K562 (cell line): Measurements from ENCODE around the gene PDHX. TPM values are rescaled to one million over a fixed set of nuclear protein-coding genes. Genes with fewer than 3 reads are reported as not detected.

ENCODE experiments used
- ARID1B ChIP-seq: fragments of 450-650 bp; IDR thresholded peaks from 2 replicates; pipeline ENCODE4 v1.6.1; 2016; ENCODE audit warnings: antibody characterized with exemption, mild to moderate bottlenecking, inconsistent platforms
- BMI1 ChIP-seq: fragments of 150-350 bp; IDR thresholded peaks from 2 replicates; pipeline ENCODE4 v1.6.1; 2014; ENCODE audit warnings: low read length
- CBFA2T2 ChIP-seq: fragments of 450-650 bp; conservative IDR thresholded peaks from 2 replicates; pipeline ENCODE4 v1.6.1; 2017; ENCODE audit warnings: mild to moderate bottlenecking
- E2F6 ChIP-seq, 2 experiments: IDR thresholded peaks; 2 replicates each; pipeline ENCODE4 v1.6.1; 2011; ENCODE audit warnings: borderline replicate concordance in 1 of 2, control low read depth in 1 of 2, low read depth in 1 of 2, low read length in 1 of 2, mild to moderate bottlenecking in 1 of 2, mixed read lengths in 1 of 2, moderate library complexity in 1 of 2; ENCODE audit not compliant: insufficient read depth in 1 of 2, insufficient read length in 1 of 2, poor library complexity in 1 of 2, severe bottlenecking in 1 of 2; ENCODE audit errors: extremely low read depth in 1 of 2
- EP300 ChIP-seq: IDR thresholded peaks from 2 replicates; pipeline ENCODE4 v1.6.1; 2012; ENCODE audit warnings: low read length, improper control_type of control experiment
- HES1 ChIP-seq: fragments of 450-650 bp; IDR thresholded peaks from 2 replicates; pipeline ENCODE4 v1.6.1; 2016; ENCODE audit warnings: low read depth, mild to moderate bottlenecking, moderate library complexity
- HMGN3 ChIP-seq: IDR thresholded peaks from 2 replicates; pipeline ENCODE4 v1.6.1; 2011; ENCODE audit warnings: borderline replicate concordance, low read depth, mild to moderate bottlenecking, mixed read lengths, low read length; ENCODE audit not compliant: insufficient read length; ENCODE audit errors: extremely low read depth
- KHSRP ChIP-seq: fragments of 450-650 bp; IDR thresholded peaks from 2 replicates; pipeline ENCODE4 v1.6.1; 2017
- KLF6 ChIP-seq: fragments of 250-450 bp; sonication (Bioruptor Pico); IDR thresholded peaks from 2 replicates; pipeline ENCODE4 v1.4.0; 2020; ENCODE audit warnings: mild to moderate bottlenecking, moderate library complexity, borderline replicate concordance
- NCOA6 ChIP-seq: fragments of 450-650 bp; IDR thresholded peaks from 2 replicates; pipeline ENCODE4 v1.6.1; 2017; ENCODE audit warnings: mild to moderate bottlenecking
- PBX2 ChIP-seq, 2 experiments: IDR thresholded peaks in 1 of 2; conservative IDR thresholded peaks in 1 of 2; 2 replicates each; pipeline ENCODE4 v1.6.1; 2016; ENCODE audit warnings: low read depth in 2 of 2, mild to moderate bottlenecking in 1 of 2, missing compliant biosample characterization in 1 of 2, missing genetic modification characterization in 1 of 2, moderate library complexity in 1 of 2
- PKNOX1 ChIP-seq: fragments of 450-650 bp; IDR thresholded peaks from 2 replicates; pipeline ENCODE4 v1.6.1; 2016
- POU5F1 ChIP-seq: fragments of 150-350 bp; IDR thresholded peaks from 2 replicates; pipeline ENCODE4 v1.6.1; 2014; ENCODE audit warnings: borderline replicate concordance, low read length, low read depth, mild to moderate bottlenecking; ENCODE audit not compliant: partially characterized antibody
- PREB ChIP-seq: sonication (generic); formaldehyde crosslinking; IDR thresholded peaks from 2 replicates; pipeline ENCODE4 v1.8.1; 2023; ENCODE audit warnings: mild to moderate bottlenecking, missing genetic modification reagents
- RBM34 ChIP-seq: fragments of 200-400 bp; formaldehyde crosslinking; IDR thresholded peaks from 2 replicates; pipeline ENCODE4 v1.6.1; 2018; ENCODE audit warnings: low read length, borderline replicate concordance; ENCODE audit not compliant: insufficient read depth
- U2AF2 ChIP-seq: fragments of 200-400 bp; formaldehyde crosslinking; optimal IDR thresholded peaks from 2 replicates; pipeline ENCODE3; 2017; ENCODE audit warnings: low read depth, mild to moderate bottlenecking, low read length
- VEZF1 ChIP-seq: fragments of 200-800 bp; sonication (Bioruptor generic); IDR thresholded peaks from 2 replicates; pipeline ENCODE4 v1.6.1; 2017; ENCODE audit warnings: missing genetic modification characterization, missing compliant biosample characterization
- ZNF134 ChIP-seq: fragments of 250-450 bp; sonication (Bioruptor Pico); conservative IDR thresholded peaks from 2 replicates; pipeline ENCODE4 v1.4.0; 2020
- ZNF830 ChIP-seq: fragments of 250-450 bp; sonication (Bioruptor Pico); IDR thresholded peaks from 2 replicates; pipeline ENCODE4 v1.5.0; 2021; ENCODE audit warnings: mild to moderate bottlenecking
- polyA plus RNA-seq, 8 experiments: library from polyadenylated mRNA; depleted of rRNA in 4 of 8; stranded (reverse) in 5 of 8; unstranded in 3 of 8; fragments of >200 nt; fragmentation: Nextera tagmentation in 2 of 8; fragmentation: Illumina TruSeq in 1 of 8; extraction: Ambion mirVana in 2 of 8; extraction: Trizol in 1 of 8; gene quantifications; 2 replicates each; pipeline versions ENCODE4 v1.2.1 to v1.2.3, GENCODE V29; 2011 to 2014; ENCODE audit warnings: inconsistent platforms in 1 of 8, missing spikeins in 1 of 8
- total RNA-seq, 7 experiments: library from RNA; depleted of rRNA in 6 of 7; stranded (reverse); fragments of >200 nt in 6 of 7; fragmentation: Illumina TruSeq in 2 of 7; extraction: Trizol in 2 of 7; gene quantifications; 2 replicates each; pipeline versions ENCODE4 v1.2.1 to v1.2.3, GENCODE V29; 2011 to 2021; ENCODE audit warnings: low replicate concordance in 1 of 7

PDHX gene
- total and polyA plus RNA-seq, 9 of the 15 experiments (the other 6 are each of a cell fraction or from before 2014, with no cell fraction given) = 20.8 to 43.5 (median 31.2) TPM

- TF ChIP-seq VEZF1 (CRISPR knock-in tag) = no peak
- no peak for TF ChIP-seq ZNF830 (CRISPR knock-in tag)
- no peak for TF ChIP-seq PKNOX1
- TF ChIP-seq BMI1 = no peak
- no peak for TF ChIP-seq KHSRP
- TF ChIP-seq HMGN3 = no peak
- no peak for TF ChIP-seq HES1
- no peak for TF ChIP-seq E2F6 (IDR thresholded peaks at IDR 0.05; ENCODE audit: borderline replicate concordance in 1 of 2, extremely low read depth in 1 of 2, insufficient read depth in 1 of 2, insufficient read length in 1 of 2, low read depth in 1 of 2, low read length in 1 of 2, poor library complexity in 1 of 2, severe bottlenecking in 1 of 2)
- TF ChIP-seq PBX2 (CRISPR knock-in tag; IDR thresholded peaks at IDR 0.05; ENCODE audit: low read depth) = no peak
- TF ChIP-seq PBX2 (tag; conservative IDR thresholded peaks at IDR 0.05; ENCODE audit: low read depth) = no peak
- peak; percentile 83 for TF ChIP-seq ARID1B
- TF ChIP-seq PREB = no peak
- no peak for TF ChIP-seq CBFA2T2
- no peak for TF ChIP-seq POU5F1
- no peak for TF ChIP-seq U2AF2
- TF ChIP-seq RBM34 = no peak
- TF ChIP-seq NCOA6 = no peak
- TF ChIP-seq EP300 = peak; percentile 45; the same call in 1 of the 2 replicates
- TF ChIP-seq ZNF134 (CRISPR knock-in tag) = no peak
- no peak for TF ChIP-seq KLF6 (CRISPR knock-in tag)
These were observed 124.0 kb downstream of the PDHX start (continued) for GRCh38 chr11:35040221-35040942.
